ENCODE data around the gene HSF4.

Gene HSF4

DNA sequence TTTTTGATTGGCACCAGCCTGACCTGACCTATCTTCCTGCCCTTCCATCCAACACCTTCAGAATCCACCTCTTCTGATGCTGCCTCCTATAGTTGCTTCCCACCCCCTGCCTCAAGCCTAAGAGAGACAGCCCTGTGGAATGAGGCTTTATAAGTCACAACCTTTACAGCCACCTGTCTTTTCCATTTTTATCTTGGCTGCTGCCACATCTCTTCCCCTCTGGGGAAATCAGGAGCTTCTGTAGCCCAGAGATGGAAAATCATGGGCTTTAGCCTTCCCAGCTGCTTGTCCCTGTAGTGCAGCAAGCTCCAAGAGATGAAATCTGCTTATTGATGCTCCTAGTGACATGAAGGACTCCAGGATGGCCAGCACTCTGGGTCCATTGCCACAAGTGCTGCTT lies 36.1 kb upstream of the HSF4 start:
- H3K4me3 ChIP-seq (replicated peaks in 1 of 2; ENCODE audit: low read depth in 2 of 2, low read length in 2 of 2), result no peak overlapping the region
- DNase-seq (ENCODE audit: low read depth in 2 of 2), result no peak
- TF ChIP-seq, protein P1, sequence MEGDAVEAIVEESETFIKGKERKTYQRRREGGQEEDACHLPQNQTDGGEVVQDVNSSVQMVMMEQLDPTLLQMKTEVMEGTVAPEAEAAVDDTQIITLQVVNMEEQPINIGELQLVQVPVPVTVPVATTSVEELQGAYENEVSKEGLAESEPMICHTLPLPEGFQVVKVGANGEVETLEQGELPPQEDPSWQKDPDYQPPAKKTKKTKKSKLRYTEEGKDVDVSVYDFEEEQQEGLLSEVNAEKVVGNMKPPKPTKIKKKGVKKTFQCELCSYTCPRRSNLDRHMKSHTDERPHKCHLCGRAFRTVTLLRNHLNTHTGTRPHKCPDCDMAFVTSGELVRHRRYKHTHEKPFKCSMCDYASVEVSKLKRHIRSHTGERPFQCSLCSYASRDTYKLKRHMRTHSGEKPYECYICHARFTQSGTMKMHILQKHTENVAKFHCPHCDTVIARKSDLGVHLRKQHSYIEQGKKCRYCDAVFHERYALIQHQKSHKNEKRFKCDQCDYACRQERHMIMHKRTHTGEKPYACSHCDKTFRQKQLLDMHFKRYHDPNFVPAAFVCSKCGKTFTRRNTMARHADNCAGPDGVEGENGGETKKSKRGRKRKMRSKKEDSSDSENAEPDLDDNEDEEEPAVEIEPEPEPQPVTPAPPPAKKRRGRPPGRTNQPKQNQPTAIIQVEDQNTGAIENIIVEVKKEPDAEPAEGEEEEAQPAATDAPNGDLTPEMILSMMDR (IDR thresholded peaks at IDR 0.05; ENCODE audit: low read depth, low read length), result no peak

DNA sequence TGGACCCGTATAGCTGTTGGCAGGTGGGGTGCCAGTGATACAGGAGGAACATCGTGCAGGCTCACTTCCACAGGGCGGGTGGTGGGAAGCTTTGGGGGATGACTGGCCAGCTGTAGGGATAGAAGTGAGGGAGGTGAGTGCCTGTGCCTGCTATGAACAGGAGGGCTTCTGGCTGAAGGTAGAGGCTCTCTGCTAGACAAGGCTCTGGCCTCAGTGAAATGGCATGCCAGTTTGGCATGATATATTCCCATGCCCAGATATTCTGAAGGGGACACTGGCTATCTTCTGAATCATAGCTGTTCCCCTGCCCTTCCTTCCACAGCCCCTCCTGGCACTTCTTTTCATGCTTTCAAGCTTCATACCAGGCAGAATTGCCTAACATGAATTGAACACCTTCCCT lies 35.7 kb upstream of the HSF4 start:
- no peak for DNase-seq (ENCODE audit: low read depth in 2 of 2)
- H3K4me3 ChIP-seq (replicated peaks in 1 of 2; ENCODE audit: low read depth in 2 of 2, low read length in 2 of 2), result no peak overlapping the region
- TF ChIP-seq, protein P1 (IDR thresholded peaks at IDR 0.05; ENCODE audit: low read depth, low read length), result no peak

DNA sequence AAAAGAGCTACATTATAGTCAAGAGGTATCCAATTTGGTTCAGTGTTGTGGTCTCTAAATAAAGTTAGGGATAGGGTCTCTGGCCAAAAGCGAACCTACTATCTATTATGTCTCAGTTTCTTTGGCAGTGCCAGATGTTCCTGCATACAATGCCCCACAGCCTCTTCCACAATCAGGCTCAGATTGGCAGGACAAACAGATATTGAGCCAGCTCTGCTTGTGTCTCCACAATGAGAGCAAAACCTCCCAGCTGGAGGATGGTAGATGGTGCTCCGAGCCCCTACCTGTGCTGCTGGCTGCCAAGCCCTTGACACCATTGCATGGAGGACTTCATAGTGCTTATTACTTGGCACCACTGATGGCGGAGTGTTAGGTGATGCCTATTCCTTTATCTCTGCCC lies 35.1 kb upstream of the HSF4 start:
- DNase-seq (ENCODE audit: low read depth in 2 of 2), result no peak
- TF ChIP-seq, protein P1 (IDR thresholded peaks at IDR 0.05; ENCODE audit: low read depth, low read length), result no peak
- H3K4me3 ChIP-seq (replicated peaks in 1 of 2; ENCODE audit: low read depth in 2 of 2, low read length in 2 of 2), result no peak overlapping the region

DNA sequence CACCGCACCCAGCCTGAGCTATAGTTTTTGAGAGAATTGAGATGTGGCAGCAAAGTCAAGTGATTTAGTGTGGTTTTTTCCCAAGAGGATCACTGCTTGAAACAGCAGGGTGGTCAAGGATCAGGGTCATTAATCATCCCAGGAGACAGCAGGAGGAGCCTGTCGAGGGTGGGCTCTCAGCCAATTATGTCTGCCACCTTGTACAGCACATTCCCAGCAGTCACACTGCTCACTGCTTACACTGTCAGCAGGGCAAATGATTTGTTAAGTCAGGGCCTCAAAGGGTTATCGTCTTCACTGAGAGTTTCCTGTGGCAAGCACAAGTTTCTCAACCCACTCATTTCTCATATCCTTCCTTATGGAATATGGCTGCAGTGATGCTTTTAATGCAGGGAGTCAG lies 26.9 kb upstream of the HSF4 start:
- peak in 1 of 2 donors; percentile 68 for DNase-seq (ENCODE audit: low read depth in 2 of 2)
- no peak overlapping the region for H3K4me3 ChIP-seq (replicated peaks in 1 of 2; ENCODE audit: low read depth in 2 of 2, low read length in 2 of 2)
- TF ChIP-seq, protein P1 (IDR thresholded peaks at IDR 0.05; ENCODE audit: low read depth, low read length), result no peak

DNA sequence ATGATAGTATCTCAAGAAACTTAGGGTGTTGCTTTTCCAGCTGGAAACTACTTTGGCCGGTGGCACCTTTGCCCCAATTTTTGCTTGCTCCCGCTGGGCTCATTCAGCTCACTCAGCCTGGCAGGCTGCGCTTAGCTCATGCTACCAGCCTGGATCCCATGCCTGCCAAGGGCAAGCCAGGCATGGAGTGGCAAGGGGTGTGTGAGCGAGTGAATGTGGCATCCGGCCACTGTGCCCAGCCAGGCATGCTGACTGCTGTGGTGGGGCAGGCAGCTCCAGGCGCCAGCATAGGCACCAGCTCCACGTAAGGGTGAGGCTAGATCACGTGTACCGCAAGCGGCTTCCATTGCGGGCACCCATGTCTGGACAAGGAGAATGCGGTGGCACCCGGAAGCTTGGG lies 23.2 kb upstream of the HSF4 start:
- TF ChIP-seq, protein P1 (IDR thresholded peaks at IDR 0.05; ENCODE audit: low read depth, low read length), result no peak
- H3K4me3 ChIP-seq (replicated peaks in 1 of 2; ENCODE audit: low read depth in 2 of 2, low read length in 2 of 2), result no peak overlapping the region
- DNase-seq (ENCODE audit: low read depth in 2 of 2), result no peak

DNA sequence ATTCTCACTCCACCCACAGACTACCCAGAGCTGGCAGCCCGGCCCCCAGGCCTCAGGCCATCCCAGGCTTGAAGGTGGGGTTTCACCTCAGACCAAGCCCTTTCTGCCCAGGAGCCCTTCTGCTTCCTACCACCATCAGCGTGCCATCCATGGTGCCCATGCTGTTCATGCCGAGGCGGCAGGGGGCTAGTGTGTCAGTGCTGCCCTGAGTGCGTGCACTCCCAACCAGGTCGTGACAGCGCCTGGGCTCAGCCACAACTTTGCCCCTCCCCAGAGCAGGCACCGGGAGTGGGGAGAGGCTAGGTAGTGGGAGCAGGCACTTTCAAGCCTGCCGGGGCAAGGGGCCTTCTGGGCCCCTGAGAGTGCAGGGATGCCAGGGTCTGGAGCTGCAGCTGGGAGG lies 22.2 kb upstream of the HSF4 start:
- DNase-seq (ENCODE audit: low read depth in 2 of 2), result no peak
- H3K4me3 ChIP-seq (replicated peaks in 1 of 2; ENCODE audit: low read depth in 2 of 2, low read length in 2 of 2), result no peak overlapping the region
- TF ChIP-seq, protein P1 (IDR thresholded peaks at IDR 0.05; ENCODE audit: low read depth, low read length), result no peak

DNA sequence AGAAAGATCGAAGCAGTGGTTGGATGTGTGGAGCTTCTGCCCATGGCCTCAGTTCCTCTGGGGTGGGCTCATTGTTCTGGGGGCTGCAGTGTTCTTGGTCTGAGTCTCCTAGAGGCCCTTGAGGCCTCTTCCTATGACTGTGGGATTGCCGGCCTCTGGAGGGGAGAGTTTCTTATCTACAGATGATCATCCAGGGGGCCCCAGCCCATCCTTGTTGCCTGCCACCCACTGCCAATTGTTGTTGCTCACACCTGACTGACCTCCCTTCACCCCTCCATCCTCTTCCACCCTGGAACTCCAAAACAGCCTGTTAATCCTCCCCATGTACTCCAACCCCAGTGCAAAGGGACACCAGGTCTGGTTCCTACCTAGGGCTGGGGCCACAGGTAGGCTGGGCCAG lies 19.6 kb upstream of the HSF4 start:
- no peak overlapping the region for H3K4me3 ChIP-seq (replicated peaks in 1 of 2; ENCODE audit: low read depth in 2 of 2, low read length in 2 of 2)
- TF ChIP-seq, protein P1 (IDR thresholded peaks at IDR 0.05; ENCODE audit: low read depth, low read length), result no peak
- no peak for DNase-seq (ENCODE audit: low read depth in 2 of 2)
